Testis (tissue), 2 donors: ENCODE data around the gene FSTL4.

Source experiments
- CTCF ChIP-seq, 3 experiments: fragments of 450-650 bp in 2 of 3; fragments of 200-600 bp in 1 of 3; sonication (generic) in 1 of 3; IDR thresholded peaks; one replicate each; pipeline ENCODE4 v1.5.1; 2016 to 2019; ENCODE audit warnings: antibody characterized with exemption in 3 of 3, mild to moderate bottlenecking in 2 of 3, moderate library complexity in 1 of 3
- POLR2A ChIP-seq: fragments of 450-650 bp; IDR thresholded peaks from one replicate; pipeline ENCODE4 v1.6.1; 2017; ENCODE audit warnings: antibody characterized with exemption, mild to moderate bottlenecking, moderate library complexity

DNA sequence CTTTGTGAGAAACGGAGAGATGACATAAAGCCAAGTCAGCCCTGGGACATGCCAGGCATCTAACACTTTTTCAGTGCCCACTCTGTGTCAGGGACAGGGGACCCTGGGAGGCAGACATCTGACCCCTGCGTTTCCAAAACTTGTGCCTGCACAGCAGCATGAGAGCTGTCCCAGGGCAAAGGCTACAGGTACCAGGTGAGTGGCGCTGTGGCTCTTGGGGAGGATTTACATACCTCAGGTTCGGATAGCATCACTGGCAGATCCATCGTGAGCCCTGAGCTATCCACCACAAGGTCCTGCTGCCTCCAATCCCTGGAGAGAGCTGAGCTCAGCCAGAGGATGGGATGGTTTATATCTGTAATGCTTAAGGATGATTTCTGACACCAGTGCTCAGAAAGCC is 52.4 kb downstream of the FSTL4 start:
- TF ChIP-seq CTCF (IDR thresholded peaks at IDR 0.05) (no peak), POLR2A (no peak)
